ENCODE measurements around the gene CALN1.

- no peak for TF ChIP-seq CTCF (conservative IDR thresholded peaks at IDR 0.05)
- no peak for TF ChIP-seq ZFX (IDR thresholded peaks at IDR 0.05)
Measured at GRCh38 chr7:72053292-72053691, 358.8 kb downstream of the CALN1 start.
